ENCODE measurements around the gene GLG1.

DNA sequence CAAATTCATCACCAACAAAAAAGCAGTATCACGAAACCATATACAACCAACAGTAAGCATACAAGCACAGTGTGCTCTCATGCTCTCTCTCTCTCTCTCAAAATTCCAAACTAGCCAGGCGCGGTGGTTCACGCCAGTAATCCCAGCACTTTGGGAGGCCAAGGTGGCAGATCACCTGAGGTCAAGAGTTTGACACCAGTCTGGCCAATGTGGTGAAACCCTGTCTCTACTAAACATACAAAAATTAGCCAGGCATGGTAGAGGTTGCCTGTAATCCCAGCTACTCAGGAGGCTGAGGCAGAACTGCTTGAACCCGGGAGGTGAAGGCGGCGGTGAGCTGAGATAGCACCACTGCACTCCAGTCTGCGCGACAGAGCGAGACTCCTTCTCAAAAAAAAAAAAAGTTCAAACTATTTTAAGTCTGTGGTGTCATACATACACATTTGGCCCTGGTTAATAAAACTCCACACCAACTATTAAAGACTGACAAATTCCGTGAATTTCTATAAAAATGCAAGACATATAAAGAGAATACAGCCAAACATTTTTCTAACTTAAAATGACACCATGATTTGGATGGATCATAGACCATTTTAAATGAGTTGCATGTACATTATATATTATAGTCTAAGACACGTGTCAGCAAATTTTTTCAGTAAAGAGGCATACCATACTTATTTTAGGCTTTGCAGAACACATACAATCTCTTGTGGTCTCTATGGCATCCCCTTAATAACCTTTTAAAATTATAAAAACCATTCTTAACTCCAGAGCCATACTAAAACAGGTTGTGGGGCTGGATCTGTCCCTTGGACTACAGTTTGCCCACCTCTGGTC, 30.9 kb downstream of the GLG1 start:
- TF ChIP-seq, protein P1, sequence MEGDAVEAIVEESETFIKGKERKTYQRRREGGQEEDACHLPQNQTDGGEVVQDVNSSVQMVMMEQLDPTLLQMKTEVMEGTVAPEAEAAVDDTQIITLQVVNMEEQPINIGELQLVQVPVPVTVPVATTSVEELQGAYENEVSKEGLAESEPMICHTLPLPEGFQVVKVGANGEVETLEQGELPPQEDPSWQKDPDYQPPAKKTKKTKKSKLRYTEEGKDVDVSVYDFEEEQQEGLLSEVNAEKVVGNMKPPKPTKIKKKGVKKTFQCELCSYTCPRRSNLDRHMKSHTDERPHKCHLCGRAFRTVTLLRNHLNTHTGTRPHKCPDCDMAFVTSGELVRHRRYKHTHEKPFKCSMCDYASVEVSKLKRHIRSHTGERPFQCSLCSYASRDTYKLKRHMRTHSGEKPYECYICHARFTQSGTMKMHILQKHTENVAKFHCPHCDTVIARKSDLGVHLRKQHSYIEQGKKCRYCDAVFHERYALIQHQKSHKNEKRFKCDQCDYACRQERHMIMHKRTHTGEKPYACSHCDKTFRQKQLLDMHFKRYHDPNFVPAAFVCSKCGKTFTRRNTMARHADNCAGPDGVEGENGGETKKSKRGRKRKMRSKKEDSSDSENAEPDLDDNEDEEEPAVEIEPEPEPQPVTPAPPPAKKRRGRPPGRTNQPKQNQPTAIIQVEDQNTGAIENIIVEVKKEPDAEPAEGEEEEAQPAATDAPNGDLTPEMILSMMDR (IDR thresholded peaks at IDR 0.05 in 4 of 5, conservative IDR thresholded peaks at IDR 0.05 in 1 of 5): no peak
- TF ChIP-seq POLR2A (IDR thresholded peaks at IDR 0.05): no peak
